Stimulated activated naive B cell treated with anti-CD40 and anti-IgM and Interleukin-4, amounts not matched to agents 10 μg/mL and 1 μg/mL and 100 μg/mL, for 72 hours (primary cell): ENCODE results near the gene RAB41.
"Not testable (repeated sequence)": the region's sequence is repeated elsewhere in the genome, so short reads cannot be mapped to it uniquely, and the experiment has no call there.

Source experiments
- ATAC-seq, 2 donors: fragments of 150-1000 bp; cut with Tn5 transposase; replicated peaks; 2 replicates each; pipeline ENCODE4 v1.10.0; 2021; ENCODE audit warnings: moderate library complexity in 1 of 2
- DNase-seq: peaks from one replicate; pipeline ENCODE4 v3.0.0; 2021
- H3K27ac Mint-ChIP-seq: one replicate; pipeline ENCODE4 v1.8.0; 2022; ENCODE audit warnings: mild to moderate bottlenecking, mixed read lengths
- H3K27me3 Mint-ChIP-seq, 2 donors: one replicate each; pipeline ENCODE4 v1.8.0; 2022; ENCODE audit warnings: mixed read lengths in 2 of 2
- H3K36me3 Mint-ChIP-seq, 2 donors: one replicate each; pipeline ENCODE4 v1.8.0; 2022; ENCODE audit warnings: mixed read lengths in 2 of 2, mild to moderate bottlenecking in 1 of 2
- H3K4me1 Mint-ChIP-seq, 2 donors: one replicate each; pipeline ENCODE4 v1.8.0; 2022; ENCODE audit warnings: mixed read lengths in 2 of 2, mild to moderate bottlenecking in 1 of 2
- H3K4me3 Mint-ChIP-seq, 2 donors: one replicate each; pipeline ENCODE4 v1.8.0; 2022; ENCODE audit warnings: mild to moderate bottlenecking in 2 of 2, mixed read lengths in 2 of 2, moderate library complexity in 1 of 2
- H3K9me3 Mint-ChIP-seq, 2 donors: one replicate each; pipeline ENCODE4 v1.8.0; 2022; ENCODE audit warnings: mixed read lengths in 2 of 2, mild to moderate bottlenecking in 1 of 2

The RAB41 gene

DNA sequence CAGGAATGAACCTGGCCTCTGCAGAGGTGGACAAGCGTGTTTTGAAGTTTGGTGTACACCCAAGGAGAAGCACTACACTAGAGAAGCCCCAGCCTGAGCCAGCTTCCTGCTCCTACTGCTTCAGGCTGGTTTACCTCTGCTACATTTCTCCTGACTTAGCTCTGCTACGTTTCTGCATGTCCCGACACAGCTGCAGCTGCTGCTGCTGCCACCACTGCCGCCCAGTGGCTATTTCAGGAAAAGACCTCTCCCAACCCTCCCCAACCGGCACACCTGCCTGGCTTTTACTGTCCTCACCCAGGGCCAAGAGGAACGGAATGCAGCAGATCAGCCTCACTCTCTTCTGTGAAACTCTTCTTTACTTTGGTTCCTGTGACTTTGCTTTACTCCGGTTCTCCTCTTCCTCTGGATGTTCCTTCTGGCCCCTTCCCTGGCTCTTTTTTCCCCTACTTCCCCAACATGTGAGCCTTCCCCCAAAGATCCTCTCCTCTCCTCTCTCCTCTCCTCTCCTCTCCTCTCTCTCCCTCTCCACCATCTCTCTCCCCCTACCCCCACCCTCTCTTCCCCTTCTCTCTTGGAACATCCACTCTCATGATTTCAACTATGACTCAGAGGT lies 18.9 kb upstream of the RAB41 start:
- H3K4me3 Mint-ChIP-seq, result no peak overlapping the region
- no peaks in the 10 kb centered on the region for H3K9me3 Mint-ChIP-seq
- H3K27me3 Mint-ChIP-seq, result peaks cover 6 to 11% of the 10 kb centered on the region in 2 donors
- H3K27ac Mint-ChIP-seq, result no peak overlapping the region
- no peaks in the 10 kb centered on the region for H3K4me1 Mint-ChIP-seq
- DNase-seq, result peak; percentile 23
- peak; percentile 68 to 88 for ATAC-seq
- no peaks in the 10 kb centered on the region for H3K36me3 Mint-ChIP-seq

- Mint-ChIP-seq H3K36me3 (no peaks in the 10 kb centered on the region), H3K9me3 (no peaks in the 10 kb centered on the region)
- no peak for ATAC-seq
Measured at GRCh38 chrX:70264784-70265183, 17.2 kb upstream of the RAB41 start.

DNA sequence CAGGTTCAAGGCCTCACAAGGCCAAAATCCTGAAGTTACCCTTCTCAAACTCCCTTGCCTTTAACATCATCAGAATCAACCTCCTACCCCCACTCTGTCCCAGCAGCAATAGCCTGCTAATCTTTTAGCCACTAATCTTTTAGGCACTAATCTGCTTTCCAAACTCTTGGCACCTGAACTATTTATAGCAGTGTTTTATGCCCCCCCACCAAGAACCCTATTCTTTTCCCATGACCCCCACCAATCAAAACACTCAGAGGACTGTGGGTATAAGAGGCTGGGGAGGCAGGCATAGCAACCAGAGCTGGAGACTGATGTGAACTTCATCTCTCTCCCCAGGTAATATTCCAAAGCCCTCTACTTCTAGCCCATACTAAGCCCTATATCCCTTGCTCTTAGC lies 13.9 kb upstream of the RAB41 start, which contains the start of gene ARR3:
Gene ARR3 (plus strand): TSS at position 301 of the 400 bp plus-strand sequence. CDS start 1,052 bp downstream, outside the sequence.
- DNase-seq, result no peak
- Mint-ChIP-seq H3K9me3 (no peaks in the 10 kb centered on the region), H3K27ac (no peak within 1 kb of the TSS), H3K36me3 (no peaks in the 10 kb centered on the region), H3K4me3 (no peak within 1 kb of the TSS), H3K27me3 (peaks cover 6 to 10% of the 10 kb centered on the region in 2 donors), H3K4me1 (no peaks in the 10 kb centered on the region)
- no peak for ATAC-seq

More at GRCh38 chrX:70264784-70265183, 17.2 kb upstream of the RAB41 start:
- H3K27me3 Mint-ChIP-seq, result peaks cover 6 to 11% of the 10 kb centered on the region in 2 donors
- no peak overlapping the region for H3K4me3 Mint-ChIP-seq
- no peak overlapping the region for H3K27ac Mint-ChIP-seq
- H3K4me1 Mint-ChIP-seq, result no peaks in the 10 kb centered on the region
- DNase-seq, result no peak

DNA sequence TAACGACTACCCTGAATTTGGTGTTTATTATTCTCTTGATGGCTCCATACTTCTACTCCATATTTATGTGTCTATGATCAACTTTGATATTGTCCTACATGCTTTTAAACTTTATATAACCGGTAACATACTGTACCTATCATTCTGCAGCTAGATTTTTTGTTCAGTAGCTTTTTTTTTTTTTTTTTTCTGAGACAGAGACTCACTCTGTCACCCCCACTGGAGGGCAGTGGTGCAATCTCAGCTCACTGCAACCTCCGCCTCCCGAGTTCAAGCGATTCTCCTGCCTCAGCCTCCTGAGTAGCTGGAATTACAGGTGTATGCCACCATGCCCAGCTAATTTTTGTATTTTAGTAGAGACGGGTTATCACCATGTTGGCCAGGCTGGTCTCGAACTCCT lies 7.9 kb upstream of the RAB41 start:
- H3K4me1 Mint-ChIP-seq, ATAC-seq, H3K4me3 Mint-ChIP-seq: not testable (repeated sequence)

DNA sequence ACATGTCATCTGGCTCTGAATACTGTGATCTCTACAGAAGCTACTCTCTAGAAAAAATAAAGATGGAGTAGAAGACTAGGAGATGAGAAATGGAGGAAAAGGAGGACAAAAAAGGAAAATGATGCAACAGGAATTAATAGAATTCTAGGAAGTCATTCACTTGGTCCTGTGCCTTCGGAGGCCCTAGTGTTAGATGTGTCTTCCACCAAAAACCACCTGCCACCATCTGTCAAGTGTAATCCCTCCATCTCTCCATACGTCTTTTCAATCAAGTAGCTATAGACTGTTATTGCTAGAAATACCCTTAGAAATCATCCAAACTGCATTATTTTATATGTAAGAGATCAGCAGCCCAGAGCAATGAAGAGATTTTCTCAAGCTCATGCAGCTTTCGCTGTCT lies 2.9 kb upstream of the RAB41 start:
- H3K27me3 Mint-ChIP-seq, result peaks cover 0 to 6% of the 10 kb centered on the region in 2 donors
- peaks cover 12% of the 10 kb centered on the region in 2 donors for H3K36me3 Mint-ChIP-seq
- DNase-seq, result no peak
- H3K27ac Mint-ChIP-seq, result no peak overlapping the region
- no peak for ATAC-seq
- peaks cover 0 to 2% of the 10 kb centered on the region in 2 donors for H3K4me1 Mint-ChIP-seq
- H3K4me3 Mint-ChIP-seq, result no peak overlapping the region
- no peaks in the 10 kb centered on the region for H3K9me3 Mint-ChIP-seq

More for the DNA sequence above, 7.9 kb upstream of the RAB41 start:
- H3K36me3 Mint-ChIP-seq, DNase-seq, H3K27ac Mint-ChIP-seq, H3K9me3 Mint-ChIP-seq, H3K27me3 Mint-ChIP-seq: not testable (repeated sequence)

- peaks cover 12% of the 10 kb centered on the region in 2 donors for H3K36me3 Mint-ChIP-seq
- no peak for DNase-seq
- H3K27ac Mint-ChIP-seq, result no peak overlapping the region
- ATAC-seq, result no peak
- no peaks in the 10 kb centered on the region for H3K9me3 Mint-ChIP-seq
- peaks cover 0 to 2% of the 10 kb centered on the region in 2 donors for H3K4me1 Mint-ChIP-seq
- H3K4me3 Mint-ChIP-seq, result no peak overlapping the region
- H3K27me3 Mint-ChIP-seq, result peaks cover 0 to 6% of the 10 kb centered on the region in 2 donors
Measured at GRCh38 chrX:70280573-70280972, 1.4 kb upstream of the RAB41 start.

GRCh38 chrX:70289168-70289792 lies 7.3 kb downstream of the RAB41 start:
- Mint-ChIP-seq H3K36me3 (peaks cover 0 to 8% of the 10 kb centered on the region in 2 donors), H3K27ac (peak overlapping the region; percentile 82), H3K4me1 (peaks cover 0 to 1% of the 10 kb centered on the region in 2 donors), H3K9me3 (no peaks in the 10 kb centered on the region), H3K4me3 (peak overlapping the region; percentile 88), H3K27me3 (no peaks in the 10 kb centered on the region)
- no peak for DNase-seq
- ATAC-seq, result no peak

DNA sequence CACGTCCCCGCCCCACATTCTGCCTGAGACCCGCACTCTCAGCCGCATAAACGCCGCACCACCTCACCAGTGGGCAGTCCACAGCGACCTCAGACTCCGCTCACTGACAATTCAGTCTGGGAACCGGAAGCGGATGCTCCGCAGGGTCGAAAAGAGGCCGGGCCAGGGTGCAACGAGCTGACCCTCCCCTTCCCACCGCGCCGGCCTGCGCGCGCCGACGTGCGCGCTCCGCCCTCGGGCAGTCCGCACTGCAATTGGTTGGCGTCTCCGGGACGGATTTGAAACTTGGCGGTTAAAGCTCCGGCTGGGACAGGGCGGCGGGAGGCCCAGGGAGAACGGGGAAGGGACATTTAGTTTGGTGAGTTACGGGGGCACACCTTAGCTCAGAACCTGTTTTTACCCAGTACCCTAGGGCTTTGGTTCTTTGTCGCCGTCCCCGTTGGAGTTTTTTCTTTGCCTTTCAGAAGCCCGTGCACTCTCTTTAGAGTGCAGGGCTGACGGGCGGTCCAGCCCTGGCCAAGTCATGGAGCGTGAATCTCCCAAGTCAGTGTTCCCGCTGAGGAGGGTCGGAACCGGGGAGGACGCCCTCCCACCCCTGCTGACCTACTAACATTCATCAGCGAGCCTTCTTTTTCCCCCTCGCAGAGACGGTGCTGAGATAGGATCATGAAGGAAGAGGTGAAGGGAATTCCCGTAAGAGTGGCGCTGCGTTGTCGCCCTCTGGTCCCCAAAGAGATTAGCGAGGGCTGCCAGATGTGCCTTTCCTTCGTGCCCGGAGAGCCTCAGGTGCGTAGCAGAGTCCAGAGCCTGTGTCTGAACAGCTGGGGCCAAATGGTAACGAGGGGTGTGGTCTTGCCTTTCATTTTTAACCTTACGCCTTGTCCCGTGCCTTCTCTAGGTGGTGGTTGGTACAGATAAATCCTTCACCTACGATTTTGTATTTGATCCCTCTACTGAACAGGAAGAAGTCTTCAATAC lies 8.1 kb downstream of the RAB41 start, which contains the start of the genes KIF4A and PDZD11:
Gene KIF4A (plus strand): TSS at position 312 of the 978 bp plus-strand sequence. CDS start 355 bp downstream, at position 667.
Gene PDZD11 (minus strand): TSS at position 135 of the 978 bp plus-strand sequence. CDS start 586 bp downstream, outside the sequence.
- Mint-ChIP-seq H3K4me3 (peak within 1 kb of the TSS; percentile 88), H3K4me1 (peaks cover 0 to 1% of the 10 kb centered on the region in 2 donors), H3K36me3 (peaks cover 0 to 8% of the 10 kb centered on the region in 2 donors), H3K9me3 (no peaks in the 10 kb centered on the region), H3K27me3 (no peaks in the 10 kb centered on the region), H3K27ac (peak within 1 kb of the TSS; percentile 82)
- peak; percentile 77 for DNase-seq
- ATAC-seq, result peak; percentile 99 to 100

GRCh38 chrX:70292788-70293187 lies 10.8 kb downstream of the RAB41 start:
- Mint-ChIP-seq H3K36me3 (no peaks in the 10 kb centered on the region), H3K4me3 (no peak overlapping the region), H3K9me3 (no peaks in the 10 kb centered on the region), H3K27ac (no peak overlapping the region), H3K27me3 (no peaks in the 10 kb centered on the region), H3K4me1 (peaks cover 0 to 1% of the 10 kb centered on the region in 2 donors)
- DNase-seq (no peak), ATAC-seq (no peak)

- no peak for ATAC-seq
- H3K36me3 Mint-ChIP-seq, result no peaks in the 10 kb centered on the region
- no peak overlapping the region for H3K4me3 Mint-ChIP-seq
- H3K9me3 Mint-ChIP-seq, result no peaks in the 10 kb centered on the region
- H3K27me3 Mint-ChIP-seq, result no peaks in the 10 kb centered on the region
- peaks cover 0 to 1% of the 10 kb centered on the region in 2 donors for H3K4me1 Mint-ChIP-seq
- H3K27ac Mint-ChIP-seq, result no peak overlapping the region
- DNase-seq, result no peak
Measured at GRCh38 chrX:70293621-70294020, 11.6 kb downstream of the RAB41 start.

DNA sequence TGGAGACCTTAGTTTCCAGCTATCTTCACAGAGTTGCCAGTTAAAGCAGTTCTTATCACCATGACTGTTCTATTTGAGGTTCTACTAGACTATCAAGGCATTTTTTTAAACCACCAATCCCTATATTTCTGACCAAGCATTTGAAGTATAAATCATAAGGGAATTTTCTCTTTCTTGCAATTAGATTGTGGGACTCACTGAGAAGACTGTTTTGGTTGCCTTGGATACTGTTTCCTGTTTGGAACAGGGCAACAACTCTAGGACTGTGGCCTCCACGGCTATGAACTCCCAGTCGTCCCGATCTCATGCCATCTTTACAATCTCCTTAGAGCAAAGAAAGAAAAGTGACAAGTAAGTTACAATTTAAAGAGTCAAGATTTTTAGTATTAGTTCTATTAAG lies 19.7 kb downstream of the RAB41 start:
- H3K36me3 Mint-ChIP-seq, result no peaks in the 10 kb centered on the region

GRCh38 chrX:70313503-70313902 lies 31.5 kb downstream of the RAB41 start:
- Mint-ChIP-seq H3K27me3 (no peaks in the 10 kb centered on the region), H3K4me1 (no peaks in the 10 kb centered on the region), H3K9me3 (no peaks in the 10 kb centered on the region), H3K27ac (no peak overlapping the region), H3K4me3 (no peak overlapping the region), H3K36me3 (peaks cover 0 to 3% of the 10 kb centered on the region in 2 donors)
- ATAC-seq (no peak), DNase-seq (no peak)

More for the DNA sequence above, 19.7 kb downstream of the RAB41 start:
- H3K9me3 Mint-ChIP-seq, result no peaks in the 10 kb centered on the region
- DNase-seq, result no peak
- H3K27me3 Mint-ChIP-seq, result no peaks in the 10 kb centered on the region
- ATAC-seq, result no peak
- no peak overlapping the region for H3K27ac Mint-ChIP-seq
- H3K4me3 Mint-ChIP-seq, result no peak overlapping the region
- no peaks in the 10 kb centered on the region for H3K4me1 Mint-ChIP-seq

GRCh38 chrX:70322784-70323183 lies 40.8 kb downstream of the RAB41 start:
- H3K27me3 Mint-ChIP-seq, result no peaks in the 10 kb centered on the region
- no peaks in the 10 kb centered on the region for H3K9me3 Mint-ChIP-seq
- ATAC-seq, result no peak
- H3K27ac Mint-ChIP-seq, result no peak overlapping the region
- DNase-seq, result no peak
- H3K4me3 Mint-ChIP-seq, result no peak overlapping the region
- H3K36me3 Mint-ChIP-seq, result no peaks in the 10 kb centered on the region
- H3K4me1 Mint-ChIP-seq, result no peaks in the 10 kb centered on the region

DNA sequence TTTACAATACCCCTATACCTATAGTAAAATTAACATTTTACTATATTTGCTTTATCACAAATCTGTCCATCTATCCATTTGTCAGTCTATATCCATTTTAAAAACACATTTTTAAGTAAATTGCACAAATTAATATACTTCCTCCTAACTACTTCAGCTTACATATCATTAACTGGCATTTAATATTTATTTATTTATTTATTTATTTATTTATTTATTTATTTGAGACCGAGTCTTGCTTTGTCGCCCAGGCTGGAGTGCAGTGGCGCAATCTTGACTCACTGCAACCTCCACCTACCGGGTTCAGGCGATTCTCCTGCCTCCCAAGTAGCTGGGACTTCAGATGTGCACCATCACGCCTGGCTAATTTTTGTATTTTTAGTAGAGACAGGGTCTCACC lies 41.7 kb downstream of the RAB41 start:
- DNase-seq, H3K9me3 Mint-ChIP-seq, H3K4me1 Mint-ChIP-seq, H3K27me3 Mint-ChIP-seq, H3K36me3 Mint-ChIP-seq, ATAC-seq, H3K27ac Mint-ChIP-seq, H3K4me3 Mint-ChIP-seq: not testable (repeated sequence)
